Stimulated activated CD8-positive, alpha-beta memory T cell treated with anti-CD3 and anti-CD28 coated beads, Interleukin-7, amount 100 ng/mL, for 4 hours (primary cell): ENCODE measurements around the gene FADS2.

Experiments
- DNase-seq, 2 donors: peaks; one replicate each; pipeline ENCODE4 v3.0.0-alpha.2; 2020; ENCODE audit warnings: low read depth in 2 of 2

Gene FADS2

DNA sequence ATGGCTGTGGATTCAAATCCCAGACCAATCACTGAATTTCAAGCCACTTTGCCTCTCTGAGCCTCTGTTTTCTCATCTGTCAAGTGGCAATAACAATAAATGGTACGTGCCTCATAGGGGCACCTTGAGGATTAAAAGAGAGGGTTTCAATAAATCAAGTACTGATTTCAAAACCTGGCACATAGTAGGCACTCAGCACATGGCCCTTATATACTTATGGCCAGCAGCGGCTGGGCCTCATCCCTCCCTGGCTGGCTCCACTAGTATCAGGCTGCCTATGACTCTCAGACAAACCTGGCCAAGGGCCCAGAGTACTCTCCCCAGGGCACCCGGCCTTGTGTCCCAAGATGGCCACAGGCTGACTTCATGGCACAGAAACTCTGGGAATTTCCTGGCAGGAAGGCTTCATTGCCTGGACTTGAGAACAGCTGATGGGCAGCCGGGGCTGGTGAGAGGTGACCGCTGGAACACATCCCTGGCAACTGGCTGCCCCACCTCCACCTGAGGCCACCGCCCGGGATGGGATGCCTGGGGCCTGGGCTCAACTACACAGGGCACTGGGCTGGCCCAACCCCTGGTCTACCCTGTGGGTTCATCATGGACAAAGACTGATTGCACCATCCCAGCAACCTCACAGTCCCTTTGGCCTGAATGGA, 59.9 kb downstream of the FADS2 start:
- DNase-seq: no peak

- DNase-seq: no peak
Measured at GRCh38 chr11:61888590-61888989, 60.5 kb downstream of the FADS2 start.

DNA sequence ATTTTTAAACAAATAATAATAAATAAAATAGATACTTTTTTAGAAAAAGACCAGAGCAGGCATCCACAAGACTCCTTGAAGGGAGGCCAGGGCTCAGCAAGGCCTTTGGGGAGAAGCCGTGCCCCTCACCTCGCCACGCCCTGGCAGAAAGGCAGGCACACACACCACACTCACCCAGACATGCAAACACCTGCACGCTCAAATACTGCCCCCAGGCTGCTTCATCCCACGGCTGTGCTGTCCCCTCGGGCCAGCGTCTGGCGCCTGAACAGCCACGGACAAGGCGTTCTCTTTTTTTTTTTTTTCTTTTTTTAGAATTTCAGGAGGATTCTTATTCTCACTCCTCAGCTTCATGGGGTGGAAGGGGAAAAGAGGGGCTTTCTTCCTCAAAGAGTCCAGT, 61.7 kb downstream of the FADS2 start:
- DNase-seq: no peak

DNA sequence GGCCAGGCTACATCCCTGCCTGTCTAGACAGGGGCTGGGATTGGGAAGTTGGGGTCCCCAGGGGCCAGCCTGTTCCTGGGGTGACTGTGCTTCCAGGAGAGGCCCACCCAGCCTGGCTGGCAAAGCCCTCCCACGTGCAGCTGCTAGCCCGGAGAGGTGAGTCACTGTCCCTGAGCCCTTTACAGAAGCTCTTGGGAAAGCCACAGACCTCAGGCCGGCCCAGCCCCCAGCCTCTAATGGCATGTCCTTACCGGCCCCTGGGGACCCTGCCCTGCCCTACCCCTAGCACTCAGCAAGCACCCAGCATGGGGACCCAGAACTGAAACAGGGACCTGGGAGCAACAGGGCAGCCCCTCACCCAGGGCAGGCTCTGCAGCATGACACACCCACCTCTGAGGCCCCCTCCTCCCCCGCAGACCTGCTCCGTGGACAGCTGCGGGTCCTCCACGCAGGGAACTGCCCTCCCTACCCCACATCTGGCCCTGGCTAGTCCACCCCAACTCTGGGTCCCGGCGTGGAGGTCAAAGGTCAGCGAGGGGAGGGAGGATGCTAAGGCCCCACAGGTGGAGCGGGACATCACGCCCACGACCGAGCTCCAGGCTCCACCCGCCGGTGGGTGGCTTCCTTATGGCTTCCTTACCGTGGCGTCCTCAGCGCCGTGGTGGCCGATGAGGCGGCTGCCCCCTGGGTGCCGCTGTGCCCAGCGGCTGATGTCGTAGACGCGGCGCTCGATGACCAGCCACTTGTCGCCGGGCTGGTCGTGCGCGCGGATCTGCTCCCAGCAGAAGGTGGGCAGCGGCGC, 62.6 kb downstream of the FADS2 start:
- peak in 1 of 2 donors; percentile 16 for DNase-seq

DNA sequence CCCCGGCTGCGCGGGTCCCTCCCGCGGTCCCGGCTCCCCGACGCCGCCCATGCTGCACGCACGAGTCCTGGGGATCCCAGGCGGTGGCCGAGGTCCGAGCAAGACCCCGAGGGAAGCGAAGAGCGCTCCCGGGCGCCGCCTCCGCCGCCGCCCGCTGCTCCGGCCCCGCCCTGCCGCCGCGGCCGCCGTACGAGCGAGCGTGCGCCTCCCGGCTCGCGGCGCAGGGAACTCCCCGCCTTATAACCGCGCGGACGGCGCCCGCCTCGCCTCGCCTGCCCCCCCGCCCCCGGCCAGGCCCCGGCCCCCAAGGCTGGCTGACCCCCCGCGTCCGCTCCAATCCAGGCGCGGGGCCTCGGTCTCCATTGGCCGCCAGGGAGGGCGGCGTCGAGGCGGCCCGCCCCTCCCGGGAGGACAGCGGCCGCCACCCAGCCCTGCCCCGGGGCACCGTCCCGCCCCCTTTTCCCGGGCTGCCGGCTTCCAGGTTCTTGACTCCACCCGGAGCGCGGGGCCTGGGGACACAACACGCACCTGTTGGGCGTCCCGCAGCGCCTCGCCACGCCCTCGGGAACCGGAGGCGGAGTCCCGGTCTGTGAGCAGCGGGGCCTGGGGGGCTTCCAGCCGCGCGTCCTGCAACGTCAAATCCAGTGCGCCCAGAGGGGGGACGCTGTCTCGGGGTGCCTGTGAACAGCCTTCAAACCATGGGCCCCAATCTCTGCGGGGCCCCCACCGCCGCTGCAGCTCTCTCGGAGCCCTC, 63.4 kb downstream of the FADS2 start, which contains the start of gene FADS3:
Gene FADS3 (minus strand): TSS at position 215 of the 754 bp plus-strand sequence. CDS start 164 bp downstream, at position 51.
- peak in 1 of 2 donors; percentile 52 for DNase-seq

DNA sequence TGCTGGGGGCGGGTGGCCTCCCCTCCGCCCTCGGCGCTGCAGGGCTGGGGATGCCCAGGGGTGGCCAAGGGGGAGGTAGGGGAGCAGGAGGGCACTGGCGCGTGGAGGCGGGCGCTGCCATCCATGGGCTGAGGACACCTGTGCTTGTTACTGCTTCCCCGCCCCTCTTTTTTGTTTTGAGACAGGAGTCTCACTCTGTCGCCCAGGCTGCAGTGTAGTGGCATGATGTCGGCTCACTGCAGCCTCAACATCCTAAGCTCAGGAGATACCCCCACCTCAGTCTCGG, 63.9 kb downstream of the FADS2 start:
- no peak for DNase-seq

DNA sequence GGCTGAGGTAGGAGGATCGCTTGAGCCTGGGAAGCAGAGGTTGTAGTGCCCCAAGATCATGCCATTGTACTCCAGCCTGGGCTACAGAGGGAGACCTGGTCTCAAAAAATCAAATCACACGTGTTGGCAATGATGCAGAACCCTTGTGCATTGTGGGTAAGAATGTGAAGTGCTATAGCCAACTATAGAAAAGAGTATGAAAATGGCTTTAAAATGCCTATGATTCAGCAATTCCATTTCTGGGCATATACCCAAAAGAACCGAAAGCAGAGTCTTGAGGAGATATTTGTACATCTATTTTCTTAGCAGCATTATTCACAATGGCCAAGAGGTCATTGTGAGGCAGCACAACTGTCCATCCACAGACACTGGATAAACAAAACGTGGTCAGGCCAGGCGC, 65.9 kb downstream of the FADS2 start:
- DNase-seq: no peak

DNA sequence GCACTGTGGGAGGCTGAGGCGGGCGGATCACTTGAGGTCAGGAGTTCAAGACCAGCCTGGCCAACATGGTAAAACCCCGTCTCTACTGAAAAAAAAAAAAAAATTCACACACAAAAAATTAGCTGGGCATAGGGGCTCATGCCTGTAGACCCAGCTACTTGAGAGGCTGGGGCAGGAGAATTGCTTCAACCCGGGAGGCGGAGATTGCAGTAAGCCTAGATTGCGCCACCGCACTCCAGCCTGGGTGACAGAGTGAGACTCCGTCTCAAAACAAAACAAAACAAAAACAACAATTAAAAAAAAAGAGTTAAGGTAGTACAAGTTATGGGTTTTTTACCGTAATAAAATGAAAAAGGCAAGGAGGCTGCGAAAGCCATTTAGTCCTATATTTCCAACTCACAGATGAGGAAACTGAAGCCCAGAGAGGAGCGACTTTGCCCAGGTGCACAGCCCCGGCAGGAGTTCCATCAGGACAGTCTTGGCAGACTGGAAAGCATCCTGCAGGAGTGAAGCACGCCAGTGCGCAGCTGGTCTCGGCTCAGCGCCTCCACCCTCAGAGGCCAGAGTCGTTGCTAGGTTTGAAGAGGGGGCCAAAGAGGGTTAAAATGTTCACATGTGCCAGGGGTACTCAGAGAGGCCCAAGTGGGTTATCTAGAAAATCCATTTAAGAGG, 67.1 kb downstream of the FADS2 start:
- no peak for DNase-seq

- DNase-seq: no peak
Measured at GRCh38 chr11:61895718-61896059, 67.6 kb downstream of the FADS2 start.

DNA sequence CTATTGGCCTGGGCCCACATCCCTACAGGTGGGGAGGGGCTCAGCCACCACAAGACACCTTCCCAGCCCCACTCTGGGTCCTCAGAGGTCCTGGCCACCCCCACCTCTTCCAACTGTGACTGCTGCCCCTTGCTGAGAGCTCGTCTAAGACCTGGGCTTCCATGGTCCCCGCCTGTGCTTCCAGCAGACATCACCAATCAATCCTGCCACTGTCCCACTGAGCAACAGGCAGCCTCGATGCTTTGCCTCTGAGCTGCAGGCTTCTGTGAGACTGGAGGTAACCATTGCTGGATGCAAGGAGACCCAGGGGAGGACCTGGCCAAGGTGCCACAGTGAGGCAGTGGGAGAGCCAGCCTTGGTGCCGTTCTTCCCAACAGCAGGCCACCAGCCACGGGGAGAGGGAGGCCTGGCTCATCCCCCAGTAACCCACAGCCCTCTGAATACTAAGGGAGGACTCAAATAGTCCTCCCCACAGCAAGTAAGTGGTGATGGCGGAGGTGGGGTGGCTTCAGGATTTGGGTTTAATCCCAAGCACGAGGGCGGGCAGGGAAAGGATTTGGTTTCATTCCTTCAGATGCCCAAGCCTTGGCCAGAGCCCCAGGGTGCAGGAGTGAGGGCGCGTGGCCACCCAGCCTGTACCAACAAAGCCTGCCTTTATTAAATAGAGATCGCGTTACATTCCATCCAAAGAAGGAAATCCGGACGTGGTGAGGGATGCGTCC, 68.7 kb downstream of the FADS2 start:
- no peak for DNase-seq

DNA sequence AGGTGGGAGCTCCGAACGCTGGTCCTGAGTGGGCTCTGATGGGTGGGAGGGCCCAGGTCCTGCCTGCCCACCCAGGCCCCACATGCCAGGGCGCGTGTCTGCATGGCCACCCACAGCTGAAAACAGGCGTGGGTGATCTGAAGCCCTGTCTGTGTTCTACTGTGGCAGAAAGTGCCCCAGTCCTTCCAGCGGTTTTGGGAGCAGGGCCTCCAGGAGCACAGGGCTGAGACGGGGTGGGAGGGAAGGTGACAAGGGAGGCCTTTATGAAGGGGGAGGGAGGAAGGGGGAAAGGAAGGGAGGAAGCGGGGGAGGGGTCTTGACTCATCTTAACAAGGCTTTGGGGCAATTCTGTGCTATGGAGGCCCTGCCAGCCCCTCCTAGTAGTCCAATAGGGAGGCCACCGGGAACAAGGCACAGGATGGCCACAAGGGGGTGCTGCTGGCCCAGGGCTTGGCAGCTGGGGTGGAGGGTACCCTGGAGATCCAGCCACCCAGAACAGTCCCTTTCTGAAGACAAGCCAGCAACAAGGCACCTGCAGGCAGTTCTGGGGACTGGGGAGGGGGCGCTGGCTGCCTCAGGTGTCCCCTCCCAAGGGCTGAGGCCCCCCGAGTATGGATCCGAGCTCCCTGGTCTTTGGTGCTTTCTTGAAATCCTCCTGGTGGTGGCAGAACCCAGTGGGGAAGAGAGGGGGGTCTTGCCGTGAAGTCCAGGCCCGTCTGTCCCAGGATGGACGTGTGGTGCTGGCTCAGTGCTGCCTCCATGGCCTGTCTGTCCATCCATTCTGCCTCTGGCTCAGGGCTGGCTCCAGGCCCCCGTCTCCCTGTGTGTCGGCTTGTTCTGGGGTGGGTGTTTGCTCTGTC, 69.5 kb downstream of the FADS2 start:
- DNase-seq: peak; percentile 54 to 62

GRCh38 chr11:61898247-61898582, 70.1 kb downstream of the FADS2 start:
- no peak for DNase-seq

DNA sequence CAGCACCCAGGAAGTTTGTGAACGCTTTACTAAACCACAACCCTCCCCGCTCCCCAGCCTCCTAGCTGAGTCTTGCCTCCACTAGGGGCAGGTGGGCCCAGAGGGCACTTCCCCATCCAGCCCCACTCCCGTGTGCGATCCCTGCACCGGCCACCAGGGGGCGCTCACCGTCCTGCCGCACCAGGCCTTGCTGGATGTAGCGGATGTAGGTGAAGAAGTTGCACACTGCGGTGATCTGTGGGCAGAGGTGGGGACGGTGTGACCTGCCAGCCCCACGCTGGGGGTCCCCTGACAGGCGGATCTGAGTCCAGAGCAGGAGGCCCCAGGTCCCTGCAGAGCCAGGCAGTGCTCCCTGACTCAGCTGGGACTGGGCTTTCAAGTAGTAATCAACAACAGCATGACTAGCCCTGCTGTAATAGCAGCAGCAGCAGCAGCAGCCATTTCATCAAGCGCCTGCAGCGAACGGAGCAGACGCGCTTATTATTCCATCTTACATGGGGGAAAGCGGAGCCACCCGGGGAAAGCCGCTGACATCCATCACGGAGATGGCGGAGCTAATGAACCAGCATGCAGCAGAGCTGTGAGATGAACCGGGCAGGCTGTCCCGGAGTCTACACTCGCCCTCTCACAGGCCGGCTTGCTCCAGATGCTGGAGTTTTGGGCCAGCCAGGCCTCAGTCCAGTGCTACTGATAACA, 71.2 kb downstream of the FADS2 start:
- peak; percentile 79 to 83 for DNase-seq

- DNase-seq: no peak
Measured at GRCh38 chr11:61900251-61900650, 72.2 kb downstream of the FADS2 start.

GRCh38 chr11:61901397-61901796, 73.3 kb downstream of the FADS2 start:
- DNase-seq: no peak

DNA sequence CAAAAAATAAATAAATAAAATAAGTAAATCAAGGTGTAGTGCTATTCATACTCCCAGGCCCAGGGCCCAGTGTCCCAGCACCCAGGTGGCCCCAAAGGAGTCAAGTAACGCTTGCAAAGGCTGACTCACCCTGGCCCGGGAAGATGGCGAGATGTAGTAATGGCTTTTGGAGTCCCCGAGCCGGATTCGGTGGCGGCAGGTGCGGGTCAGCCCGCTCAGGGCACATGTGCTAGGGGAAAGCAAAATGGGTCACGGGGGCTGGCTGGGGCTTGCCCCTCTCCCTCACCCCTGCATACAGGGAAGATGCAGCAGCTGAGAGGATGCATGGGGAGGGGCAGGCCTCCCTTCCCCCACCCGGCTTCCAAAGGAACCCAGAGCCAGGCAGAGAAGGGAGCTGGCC, 74.2 kb downstream of the FADS2 start:
- no peak for DNase-seq

- no peak for DNase-seq
Measured at GRCh38 chr11:61903845-61904244, 75.7 kb downstream of the FADS2 start.

- DNase-seq: no peak
Measured at GRCh38 chr11:61904539-61905048, 76.5 kb downstream of the FADS2 start.

- DNase-seq: no peak
Measured at GRCh38 chr11:61905067-61905696, 77.1 kb downstream of the FADS2 start.
